Ovary (tissue), 3 donors: Measurements from ENCODE around the gene ASTL.

Experiments used
- CTCF ChIP-seq, 3 donors: fragments of 450-650 bp in 2 of 3; fragments of 200-600 bp in 1 of 3; IDR thresholded peaks; one replicate each; pipeline versions ENCODE4 v1.5.1 to v1.8.0; 2016 to 2022; ENCODE audit warnings: antibody characterized with exemption in 3 of 3, mild to moderate bottlenecking in 1 of 3
- POLR2A ChIP-seq: fragments of 450-650 bp; IDR thresholded peaks from one replicate; pipeline ENCODE4 v1.6.1; 2017; ENCODE audit warnings: antibody characterized with exemption, mild to moderate bottlenecking, moderate library complexity
- donor health status: DM: no; HTN: no; CAD: no.

- TF ChIP-seq POLR2A: no peak
- TF ChIP-seq CTCF (IDR thresholded peaks at IDR 0.05): no peak
These were observed 44.8 kb downstream of the ASTL start for GRCh38 chr2:96093528-96093927.
